Measurements from ENCODE around the gene ZNF319.

Gene ZNF319

GRCh38 chr16:57988929-57989328 lies 11.5 kb downstream of the ZNF319 start:
- Histone ChIP-seq H3K9me3 (no peaks in the 10 kb centered on the region), H3K4me1 (no peaks in the 10 kb centered on the region), H3K27me3 (no peaks in the 10 kb centered on the region), H3K4me3 (ENCODE audit: low read depth, low read length) (no peak overlapping the region), H3K36me3 (no peaks in the 10 kb centered on the region)
- DNase-seq: no peak
- no peak for TF ChIP-seq CTCF (IDR thresholded peaks at IDR 0.05; ENCODE audit: low read depth, low read length)

GRCh38 chr16:57987441-57988177 lies 12.9 kb downstream of the ZNF319 start:
- Histone ChIP-seq H3K36me3 (no peaks in the 10 kb centered on the region), H3K27me3 (no peaks in the 10 kb centered on the region), H3K4me3 (ENCODE audit: low read depth, low read length) (no peak overlapping the region), H3K9me3 (no peaks in the 10 kb centered on the region), H3K4me1 (no peaks in the 10 kb centered on the region)
- DNase-seq: no peak
- no peak for TF ChIP-seq CTCF (IDR thresholded peaks at IDR 0.05; ENCODE audit: low read depth, low read length)

DNA sequence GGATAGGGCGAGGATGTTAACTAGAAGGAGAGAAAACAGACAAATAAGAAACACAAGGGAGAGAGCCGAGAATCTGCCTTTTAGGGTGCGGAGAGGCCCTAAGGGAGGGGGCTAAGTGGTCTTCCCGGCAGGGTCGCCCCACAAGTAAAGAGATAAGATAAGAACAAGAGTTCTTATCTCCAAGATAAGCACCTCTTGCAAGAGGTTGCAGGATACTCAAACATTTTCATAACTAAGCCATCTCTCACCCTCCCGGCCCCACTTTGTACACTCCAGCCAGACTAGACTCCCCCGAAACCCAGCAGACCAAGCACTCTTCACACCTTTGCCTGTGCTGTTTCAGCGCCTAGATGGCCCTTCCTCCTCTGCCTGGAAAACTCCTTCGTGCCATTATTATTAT lies 14.3 kb downstream of the ZNF319 start:
- no peaks in the 10 kb centered on the region for H3K36me3 ChIP-seq
- H3K4me1 ChIP-seq: no peaks in the 10 kb centered on the region
- no peak for DNase-seq
- H3K27me3 ChIP-seq: no peaks in the 10 kb centered on the region
- no peak overlapping the region for H3K4me3 ChIP-seq (ENCODE audit: low read depth, low read length)
- TF ChIP-seq CTCF (IDR thresholded peaks at IDR 0.05; ENCODE audit: low read depth, low read length): no peak
- no peaks in the 10 kb centered on the region for H3K9me3 ChIP-seq

GRCh38 chr16:57985204-57986181 lies 15.0 kb downstream of the ZNF319 start:
- Histone ChIP-seq H3K27me3 (no peaks in the 10 kb centered on the region), H3K36me3 (no peaks in the 10 kb centered on the region), H3K4me1 (no peaks in the 10 kb centered on the region), H3K4me3 (ENCODE audit: low read depth, low read length) (peak overlapping the region; percentile 62), H3K9me3 (no peaks in the 10 kb centered on the region)
- no peak for TF ChIP-seq CTCF (IDR thresholded peaks at IDR 0.05; ENCODE audit: low read depth, low read length)
- no peak for DNase-seq

GRCh38 chr16:57984443-57985203 lies 15.8 kb downstream of the ZNF319 start:
- Histone ChIP-seq H3K4me3 (ENCODE audit: low read depth, low read length) (peak overlapping the region; percentile 62), H3K36me3 (no peaks in the 10 kb centered on the region), H3K4me1 (no peaks in the 10 kb centered on the region), H3K27me3 (no peaks in the 10 kb centered on the region), H3K9me3 (no peaks in the 10 kb centered on the region)
- peak; percentile 99 for DNase-seq
- no peak for TF ChIP-seq CTCF (IDR thresholded peaks at IDR 0.05; ENCODE audit: low read depth, low read length)

Measured in BE2C (cell line).